ENCODE data around the gene PLEKHJ1. TPM values are rescaled to one million over a fixed set of nuclear protein-coding genes. Genes with fewer than 3 reads are reported as not detected.

PLEKHJ1 gene
- total and polyA plus RNA-seq, 4 donors: 22.2 to 44.5 (median 37.0) TPM

DNA sequence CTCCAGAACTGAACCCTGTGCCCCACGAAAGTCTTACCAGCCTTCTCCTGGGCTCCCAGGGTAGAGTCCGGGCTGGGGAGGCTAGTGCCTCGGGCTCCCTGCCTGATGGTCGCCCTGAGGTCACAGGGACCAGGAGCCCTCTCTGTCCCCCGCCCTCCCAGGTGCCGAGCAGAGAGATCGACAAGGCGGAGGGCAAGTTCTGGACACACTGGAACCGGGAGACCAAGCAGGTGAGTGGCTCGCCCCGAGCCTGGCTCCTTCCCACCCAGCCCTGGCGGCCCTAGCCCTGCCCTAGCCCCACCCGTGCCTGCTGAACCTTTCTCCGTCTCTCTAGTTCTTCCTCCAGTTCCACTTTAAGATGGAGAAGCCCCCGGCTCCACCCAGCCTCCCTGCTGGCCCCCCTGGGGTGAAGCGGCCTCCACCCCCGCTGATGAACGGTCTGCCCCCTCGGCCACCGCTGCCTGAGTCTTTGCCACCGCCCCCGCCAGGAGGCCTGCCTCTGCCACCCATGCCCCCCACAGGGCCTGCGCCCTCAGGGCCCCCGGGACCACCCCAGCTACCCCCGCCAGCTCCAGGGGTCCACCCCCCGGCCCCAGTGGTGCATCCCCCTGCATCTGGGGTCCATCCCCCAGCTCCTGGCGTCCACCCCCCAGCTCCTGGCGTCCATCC, 11.4 kb upstream of the PLEKHJ1 start (continued):
- no peak for TF ChIP-seq GABPA (IDR thresholded peaks at IDR 0.05 in 1 of 2, conservative IDR thresholded peaks at IDR 0.05 in 1 of 2)
- no peak for TF ChIP-seq FOXA1 (IDR thresholded peaks at IDR 0.05)
- TF ChIP-seq EGR1 (IDR thresholded peaks at IDR 0.05; ENCODE audit: low read depth in 2 of 2): no peak
- TF ChIP-seq RXRA (IDR thresholded peaks at IDR 0.05): no peak
- TF ChIP-seq HNF4A (conservative IDR thresholded peaks at IDR 0.05): no peak
- TF ChIP-seq, protein P1, sequence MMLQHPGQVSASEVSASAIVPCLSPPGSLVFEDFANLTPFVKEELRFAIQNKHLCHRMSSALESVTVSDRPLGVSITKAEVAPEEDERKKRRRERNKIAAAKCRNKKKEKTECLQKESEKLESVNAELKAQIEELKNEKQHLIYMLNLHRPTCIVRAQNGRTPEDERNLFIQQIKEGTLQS (IDR thresholded peaks at IDR 0.05): no peak

DNA sequence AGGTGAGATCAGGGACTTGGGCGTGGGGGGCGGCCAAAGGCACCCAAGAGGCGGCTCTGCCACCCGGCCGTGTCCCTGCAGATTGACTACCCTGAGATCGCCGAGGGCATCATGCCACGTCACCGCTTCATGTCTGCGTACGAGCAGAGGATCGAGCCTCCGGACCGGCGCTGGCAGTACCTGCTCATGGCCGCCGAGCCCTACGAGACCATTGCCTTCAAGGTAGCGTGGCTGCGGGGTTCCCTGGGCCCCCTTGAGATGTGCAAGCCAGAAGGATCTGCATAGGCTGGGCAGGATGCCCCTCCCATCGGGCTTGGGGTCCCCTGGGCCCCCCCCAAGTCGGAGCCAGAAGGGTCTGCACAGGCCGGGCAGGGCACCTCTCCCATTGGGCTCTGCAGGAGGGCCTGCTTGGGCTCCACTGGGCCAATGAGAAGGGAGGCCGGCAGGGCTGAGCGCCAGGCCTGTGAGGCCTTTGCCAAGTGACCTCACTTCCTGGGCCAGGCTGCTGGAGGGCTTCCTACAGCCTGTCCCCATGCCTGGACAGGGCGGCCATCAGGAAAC, 10.8 kb upstream of the PLEKHJ1 start:
- no peak overlapping the region for H3K27ac ChIP-seq (ENCODE audit: low read depth in 1 of 2, low read length in 2 of 2)
- no peak for DNase-seq (ENCODE audit: low spot score)
- H3K9ac ChIP-seq (ENCODE audit: low read depth in 1 of 2, low read length in 2 of 2): no peak overlapping the region
- peaks cover 0 to 11% (median 1%) of the 10 kb centered on the region in 4 donors for H3K27me3 ChIP-seq (ENCODE audit: control insufficient read depth in 4 of 4, insufficient read depth in 4 of 4, low read length in 3 of 4)
- H3K9me3 ChIP-seq (ENCODE audit: control insufficient read depth in 4 of 4, low read length in 3 of 4): no peaks in the 10 kb centered on the region
- no peak overlapping the region for H3K4me3 ChIP-seq (ENCODE audit: low read depth in 1 of 3, low read length in 3 of 3)
- H3K4me1 ChIP-seq (ENCODE audit: control insufficient read depth in 4 of 4, insufficient read depth in 4 of 4, low read length in 3 of 4): peaks cover 9 to 39% (median 20%) of the 10 kb centered on the region in 4 donors
- 83% methylated on average over 26 of the region's 26 CpGs for WGBS
- peak in 1 of 2 donors; percentile 52 for TF ChIP-seq GABPA (IDR thresholded peaks at IDR 0.05 in 1 of 2, conservative IDR thresholded peaks at IDR 0.05 in 1 of 2)
- no peak for TF ChIP-seq TAF1 (conservative IDR thresholded peaks at IDR 0.05)
- H3K36me3 ChIP-seq (ENCODE audit: control insufficient read depth in 4 of 4, insufficient read depth in 3 of 4, low read depth in 1 of 4, low read length in 3 of 4): peaks cover 10 to 39% (median 32%) of the 10 kb centered on the region in 4 donors

DNA sequence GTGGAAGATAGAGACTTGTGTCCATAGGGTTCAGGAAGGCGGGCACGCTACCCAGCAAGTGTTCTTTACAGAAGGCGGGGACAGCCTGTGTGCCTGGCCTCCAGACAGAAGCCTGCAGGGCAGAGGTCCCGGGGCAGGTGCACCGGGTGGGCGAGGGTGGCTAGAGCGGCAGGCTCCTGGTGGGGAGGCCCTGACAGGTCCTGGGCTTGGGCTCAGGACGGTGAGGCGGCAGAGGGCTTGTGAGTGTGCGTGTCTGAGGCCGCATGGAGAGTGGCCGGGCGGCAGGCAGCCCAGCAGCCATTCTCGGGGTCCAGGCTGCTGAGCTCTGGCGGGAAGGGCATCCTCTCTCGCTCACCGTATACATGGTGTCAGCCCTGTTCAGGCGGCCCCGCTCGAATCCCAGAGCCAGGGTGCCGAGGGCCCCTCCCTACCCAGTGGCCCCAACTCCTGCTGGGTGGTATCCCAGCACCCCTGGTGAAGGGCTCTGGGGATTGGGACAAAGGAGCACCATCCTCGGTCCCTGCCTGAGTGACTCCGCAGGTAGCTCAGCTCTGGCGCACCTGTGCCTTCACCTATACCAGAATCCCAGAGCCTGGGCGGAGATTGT, 10.0 kb upstream of the PLEKHJ1 start:
- H3K9ac ChIP-seq (ENCODE audit: low read depth in 1 of 2, low read length in 2 of 2): no peak overlapping the region
- DNase-seq (ENCODE audit: low spot score): no peak
- TF ChIP-seq HNF4G (IDR thresholded peaks at IDR 0.05) (no peak), HNF4A (conservative IDR thresholded peaks at IDR 0.05) (no peak), EGR1 (IDR thresholded peaks at IDR 0.05; ENCODE audit: low read depth in 2 of 2) (no peak), TAF1 (conservative IDR thresholded peaks at IDR 0.05) (no peak), RXRA (IDR thresholded peaks at IDR 0.05) (no peak), FOXA2 (IDR thresholded peaks at IDR 0.05) (no peak), GABPA (IDR thresholded peaks at IDR 0.05 in 1 of 2, conservative IDR thresholded peaks at IDR 0.05 in 1 of 2) (no peak), NR2F2 (IDR thresholded peaks at IDR 0.05) (no peak), RAD21 (IDR thresholded peaks at IDR 0.05) (no peak), YY1 (IDR thresholded peaks at IDR 0.05) (no peak), FOXA1 (IDR thresholded peaks at IDR 0.05) (no peak), SP1 (IDR thresholded peaks at IDR 0.05) (no peak)
- TF ChIP-seq, protein P1 (IDR thresholded peaks at IDR 0.05): no peak
- TF ChIP-seq, protein P2, sequence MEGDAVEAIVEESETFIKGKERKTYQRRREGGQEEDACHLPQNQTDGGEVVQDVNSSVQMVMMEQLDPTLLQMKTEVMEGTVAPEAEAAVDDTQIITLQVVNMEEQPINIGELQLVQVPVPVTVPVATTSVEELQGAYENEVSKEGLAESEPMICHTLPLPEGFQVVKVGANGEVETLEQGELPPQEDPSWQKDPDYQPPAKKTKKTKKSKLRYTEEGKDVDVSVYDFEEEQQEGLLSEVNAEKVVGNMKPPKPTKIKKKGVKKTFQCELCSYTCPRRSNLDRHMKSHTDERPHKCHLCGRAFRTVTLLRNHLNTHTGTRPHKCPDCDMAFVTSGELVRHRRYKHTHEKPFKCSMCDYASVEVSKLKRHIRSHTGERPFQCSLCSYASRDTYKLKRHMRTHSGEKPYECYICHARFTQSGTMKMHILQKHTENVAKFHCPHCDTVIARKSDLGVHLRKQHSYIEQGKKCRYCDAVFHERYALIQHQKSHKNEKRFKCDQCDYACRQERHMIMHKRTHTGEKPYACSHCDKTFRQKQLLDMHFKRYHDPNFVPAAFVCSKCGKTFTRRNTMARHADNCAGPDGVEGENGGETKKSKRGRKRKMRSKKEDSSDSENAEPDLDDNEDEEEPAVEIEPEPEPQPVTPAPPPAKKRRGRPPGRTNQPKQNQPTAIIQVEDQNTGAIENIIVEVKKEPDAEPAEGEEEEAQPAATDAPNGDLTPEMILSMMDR (IDR thresholded peaks at IDR 0.05; ENCODE audit: low read depth, low read length, missing input control): no peak
- TF ChIP-seq, protein P3, sequence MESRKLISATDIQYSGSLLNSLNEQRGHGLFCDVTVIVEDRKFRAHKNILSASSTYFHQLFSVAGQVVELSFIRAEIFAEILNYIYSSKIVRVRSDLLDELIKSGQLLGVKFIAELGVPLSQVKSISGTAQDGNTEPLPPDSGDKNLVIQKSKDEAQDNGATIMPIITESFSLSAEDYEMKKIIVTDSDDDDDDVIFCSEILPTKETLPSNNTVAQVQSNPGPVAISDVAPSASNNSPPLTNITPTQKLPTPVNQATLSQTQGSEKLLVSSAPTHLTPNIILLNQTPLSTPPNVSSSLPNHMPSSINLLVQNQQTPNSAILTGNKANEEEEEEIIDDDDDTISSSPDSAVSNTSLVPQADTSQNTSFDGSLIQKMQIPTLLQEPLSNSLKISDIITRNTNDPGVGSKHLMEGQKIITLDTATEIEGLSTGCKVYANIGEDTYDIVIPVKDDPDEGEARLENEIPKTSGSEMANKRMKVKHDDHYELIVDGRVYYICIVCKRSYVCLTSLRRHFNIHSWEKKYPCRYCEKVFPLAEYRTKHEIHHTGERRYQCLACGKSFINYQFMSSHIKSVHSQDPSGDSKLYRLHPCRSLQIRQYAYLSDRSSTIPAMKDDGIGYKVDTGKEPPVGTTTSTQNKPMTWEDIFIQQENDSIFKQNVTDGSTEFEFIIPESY (IDR thresholded peaks at IDR 0.05): no peak
- TF ChIP-seq, protein P4, sequence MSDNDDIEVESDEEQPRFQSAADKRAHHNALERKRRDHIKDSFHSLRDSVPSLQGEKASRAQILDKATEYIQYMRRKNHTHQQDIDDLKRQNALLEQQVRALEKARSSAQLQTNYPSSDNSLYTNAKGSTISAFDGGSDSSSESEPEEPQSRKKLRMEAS (IDR thresholded peaks at IDR 0.05): no peak
- peaks cover 10 to 39% (median 32%) of the 10 kb centered on the region in 4 donors for H3K36me3 ChIP-seq (ENCODE audit: control insufficient read depth in 4 of 4, insufficient read depth in 3 of 4, low read depth in 1 of 4, low read length in 3 of 4)
- peaks cover 0 to 6% (median 0%) of the 10 kb centered on the region in 4 donors for H3K27me3 ChIP-seq (ENCODE audit: control insufficient read depth in 4 of 4, insufficient read depth in 4 of 4, low read length in 3 of 4)
- no peak overlapping the region for H3K4me3 ChIP-seq (ENCODE audit: low read depth in 1 of 3, low read length in 3 of 3)
- peaks cover 9 to 39% (median 24%) of the 10 kb centered on the region in 4 donors for H3K4me1 ChIP-seq (ENCODE audit: control insufficient read depth in 4 of 4, insufficient read depth in 4 of 4, low read length in 3 of 4)
- H3K27ac ChIP-seq (ENCODE audit: low read depth in 1 of 2, low read length in 2 of 2): no peak overlapping the region
- whole genome bisulfite sequencing: 95% methylated on average over 25 of the region's 25 CpGs
- no peaks in the 10 kb centered on the region for H3K9me3 ChIP-seq (ENCODE audit: control insufficient read depth in 4 of 4, low read length in 3 of 4)
